ENCODE data around the gene ARHGAP11B.
"Not testable (repeated sequence)": the region's sequence is repeated elsewhere in the genome, so short reads cannot be mapped to it uniquely, and the experiment has no call there.

ARHGAP11B gene

GRCh38 chr15:30625436-30626193 lies at the start of gene ARHGAP11B:
Gene ARHGAP11B, plus strand, starts transcription at chr15:30626128.
- DNase-seq (ENCODE audit: insufficient read length, low spot score) (peak; percentile 70), FAIRE-seq (peak; percentile 74)

DNA sequence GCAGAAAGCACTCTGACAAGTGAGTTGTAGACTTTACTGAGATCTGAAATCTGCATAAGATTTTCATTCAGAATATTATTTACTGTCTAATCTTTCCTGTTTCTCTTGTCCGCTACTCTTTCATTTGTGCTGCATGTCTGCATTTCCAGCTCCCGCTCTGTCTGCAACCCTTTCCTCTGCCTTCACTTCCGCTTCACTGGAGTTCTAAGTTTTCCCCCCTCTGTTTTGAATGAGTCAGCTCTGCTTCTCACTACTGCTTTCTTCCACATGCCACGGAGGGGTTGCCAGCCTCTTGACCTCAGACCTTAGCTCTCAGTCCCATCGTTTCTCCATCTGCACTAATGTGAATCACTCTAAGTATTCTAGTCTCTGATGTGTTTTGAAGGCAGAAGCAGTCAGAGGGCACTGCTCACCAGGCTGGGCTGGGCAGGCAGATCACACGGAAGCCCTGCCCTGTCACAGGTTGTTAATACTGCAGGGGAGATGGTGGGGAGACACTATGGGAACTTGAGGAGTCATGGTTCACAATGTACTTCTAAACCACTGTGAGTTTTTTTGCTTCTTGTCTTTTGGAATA lies 46.4 kb upstream of the ARHGAP11B start:
- not testable (repeated sequence) for DNase-seq (ENCODE audit: insufficient read length, low spot score); FAIRE-seq

GRCh38 chr15:30580716-30581115 lies 45.2 kb upstream of the ARHGAP11B start:
- FAIRE-seq; DNase-seq (ENCODE audit: insufficient read length, low spot score): not testable (repeated sequence)

DNA sequence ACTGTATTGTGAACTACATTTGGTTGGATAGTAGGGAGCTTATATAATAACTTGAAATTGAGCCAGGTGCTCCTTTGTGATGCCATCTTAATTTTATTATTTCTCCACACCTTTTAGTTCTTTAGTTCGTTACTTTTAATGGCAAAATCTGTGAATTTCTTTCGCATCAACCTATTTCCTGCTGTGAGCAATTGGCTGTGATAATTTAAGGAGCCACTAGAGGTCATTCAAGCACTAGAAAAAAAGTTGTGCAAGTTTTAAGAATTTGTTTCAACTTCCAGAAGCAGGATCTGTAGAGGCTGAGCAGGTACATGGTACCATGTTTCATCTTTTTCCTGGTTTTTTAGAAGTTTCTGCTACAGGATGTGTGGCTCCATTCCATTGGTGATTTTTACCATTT lies 27.0 kb upstream of the ARHGAP11B start:
- not testable (repeated sequence) for DNase-seq (ENCODE audit: insufficient read length, low spot score); FAIRE-seq

- DNase-seq (ENCODE audit: insufficient read length, low spot score), result not testable (repeated sequence)
These were observed 22.1 kb upstream of the ARHGAP11B start, which contains the start of gene GOLGA8H for GRCh38 chr15:30603796-30604195. Gene GOLGA8H, plus strand, starts transcription at chr15:30604028. Its CDS starts 98 bp downstream, at chr15:30604126.

DNA sequence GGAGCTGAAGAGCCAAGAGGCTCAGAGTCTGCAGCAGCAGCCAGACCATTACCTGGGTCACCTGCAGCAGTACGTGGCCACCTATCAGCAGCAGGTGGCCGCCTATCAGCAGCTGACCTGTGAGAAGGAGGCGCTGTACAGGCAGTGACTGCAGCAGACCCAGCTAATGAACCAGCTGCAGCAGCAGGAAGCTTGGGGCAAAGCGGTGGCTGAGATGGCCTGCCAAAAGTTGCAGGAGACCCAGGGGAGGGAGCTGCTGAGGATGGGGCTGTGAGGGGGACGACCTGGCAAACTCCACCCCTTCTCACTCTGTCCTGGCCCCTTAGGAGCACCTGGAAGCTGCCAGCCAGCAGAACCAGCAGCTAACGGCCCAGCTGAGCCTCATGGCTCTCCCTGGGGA lies 13.7 kb upstream of the ARHGAP11B start:
- not testable (repeated sequence) for DNase-seq (ENCODE audit: insufficient read length, low spot score); FAIRE-seq

More at GRCh38 chr15:30603796-30604195, 22.1 kb upstream of the ARHGAP11B start, which contains the start of gene GOLGA8H:
- FAIRE-seq, result not testable (repeated sequence)

DNA sequence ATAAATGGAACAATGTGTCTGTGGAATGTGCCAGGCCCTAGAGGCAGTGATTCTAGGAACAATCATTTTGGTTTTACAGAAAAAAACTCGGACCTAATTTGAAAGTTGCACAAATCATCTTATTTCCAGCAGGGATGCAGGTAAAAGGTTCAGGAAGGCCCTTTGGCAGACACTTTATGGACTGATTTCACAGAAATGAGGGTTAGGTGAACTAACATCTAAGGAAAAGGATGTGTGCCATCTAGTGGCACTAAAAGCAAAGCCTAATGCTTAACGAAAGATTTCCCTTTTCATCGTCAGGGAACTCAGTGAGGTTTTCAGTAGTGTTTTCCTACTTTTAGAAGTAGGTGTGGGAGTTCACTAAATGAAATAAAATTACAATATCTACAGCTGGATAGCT lies 4.6 kb upstream of the ARHGAP11B start:
- FAIRE-seq; DNase-seq (ENCODE audit: insufficient read length, low spot score): not testable (repeated sequence)

- not testable (repeated sequence) for FAIRE-seq; DNase-seq (ENCODE audit: insufficient read length, low spot score)
These were observed 252 bp downstream of the ARHGAP11B start for GRCh38 chr15:30626194-30626565.

GRCh38 chr15:30626632-30627031 lies 704 bp downstream of the ARHGAP11B start:
- not testable (repeated sequence) for DNase-seq (ENCODE audit: insufficient read length, low spot score); FAIRE-seq

GRCh38 chr15:30650012-30650929 lies 24.3 kb downstream of the ARHGAP11B start:
- DNase-seq (ENCODE audit: insufficient read length, low spot score) (no peak), FAIRE-seq (no peak)

DNA sequence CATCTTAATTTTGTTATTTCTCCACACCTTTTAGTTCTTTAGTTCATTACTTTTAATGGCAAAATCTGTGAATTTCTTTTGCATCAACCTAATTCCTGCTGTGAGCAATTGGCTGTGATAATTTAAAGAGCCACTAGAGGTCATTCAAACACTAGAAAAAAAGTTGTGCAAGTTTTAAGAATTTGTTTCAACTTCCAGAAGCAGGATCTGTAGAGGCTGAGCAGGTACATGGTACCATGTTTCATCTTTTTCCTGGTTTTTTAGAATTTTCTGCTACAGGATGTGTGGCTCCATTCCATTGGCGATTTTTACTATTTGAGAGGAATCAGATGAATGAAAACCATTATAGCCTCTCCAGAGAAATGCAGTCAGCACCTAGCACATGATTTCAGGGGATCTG lies 35.2 kb downstream of the ARHGAP11B start:
- DNase-seq (ENCODE audit: insufficient read length, low spot score); FAIRE-seq: not testable (repeated sequence)

DNA sequence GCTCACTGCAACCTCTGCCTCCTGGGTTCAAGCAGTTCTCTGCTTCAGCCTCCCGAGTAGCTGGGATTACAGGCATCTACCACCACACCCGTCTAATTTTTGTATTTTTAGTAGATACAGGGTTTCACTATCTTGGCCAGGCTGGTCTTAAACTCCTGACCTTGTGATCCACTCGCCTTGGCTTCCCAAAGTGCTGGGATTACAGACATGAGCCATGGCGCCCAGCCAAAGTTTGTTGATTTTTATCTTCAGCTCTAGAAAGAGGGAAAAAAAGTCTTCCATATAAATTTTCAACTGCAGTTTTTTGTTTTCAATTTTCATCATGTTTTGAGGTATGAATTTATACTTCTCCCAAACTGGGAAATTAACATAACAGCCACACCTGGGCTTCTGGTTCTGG lies 43.7 kb downstream of the ARHGAP11B start:
- FAIRE-seq; DNase-seq (ENCODE audit: insufficient read length, low spot score): not testable (repeated sequence)

DNA sequence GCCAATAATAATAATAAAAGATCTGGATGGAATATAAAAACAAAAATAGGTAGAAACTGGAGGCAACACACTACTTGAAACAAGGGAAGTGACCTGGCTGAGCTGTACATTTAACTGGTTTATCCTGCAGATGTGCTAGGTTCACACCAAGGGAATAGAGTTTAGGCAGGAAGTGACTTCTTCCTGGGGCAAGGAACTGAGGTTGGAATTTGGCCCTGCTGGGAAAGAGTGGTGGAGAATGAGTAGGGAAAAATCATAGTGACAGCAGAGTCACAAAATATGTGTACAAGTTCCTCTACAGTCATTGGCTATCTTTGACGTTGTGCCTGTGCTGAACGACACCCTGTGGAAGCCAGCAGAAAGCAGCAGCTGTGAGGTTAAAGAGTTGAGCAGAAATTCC lies 44.1 kb downstream of the ARHGAP11B start:
- DNase-seq (ENCODE audit: insufficient read length, low spot score) (no peak), FAIRE-seq (peak; percentile 4)

GRCh38 chr15:30671309-30671708 lies 45.4 kb downstream of the ARHGAP11B start:
- no peak for FAIRE-seq

DNA sequence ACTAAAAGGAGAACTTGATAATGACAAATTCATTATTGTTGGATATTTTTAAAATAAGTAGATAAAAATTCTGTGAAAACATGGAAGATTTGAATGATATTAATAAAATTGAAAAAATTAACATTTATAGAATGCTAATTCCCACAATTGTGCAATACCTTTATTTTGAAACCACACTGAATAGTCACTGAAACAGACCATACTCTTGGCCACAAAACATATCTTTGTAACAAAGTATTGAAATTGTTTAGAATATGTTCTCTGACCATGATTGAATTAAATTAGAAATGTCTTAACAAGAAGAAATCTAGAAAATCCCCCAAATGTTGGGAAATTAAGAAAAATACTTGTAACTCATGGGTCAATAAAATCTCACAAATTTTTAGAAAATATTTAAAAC lies 49.2 kb downstream of the ARHGAP11B start:
- FAIRE-seq (no peak), DNase-seq (ENCODE audit: insufficient read length, low spot score) (no peak)

More at GRCh38 chr15:30671309-30671708, 45.4 kb downstream of the ARHGAP11B start:
- no peak for DNase-seq (ENCODE audit: insufficient read length, low spot score)

DNA sequence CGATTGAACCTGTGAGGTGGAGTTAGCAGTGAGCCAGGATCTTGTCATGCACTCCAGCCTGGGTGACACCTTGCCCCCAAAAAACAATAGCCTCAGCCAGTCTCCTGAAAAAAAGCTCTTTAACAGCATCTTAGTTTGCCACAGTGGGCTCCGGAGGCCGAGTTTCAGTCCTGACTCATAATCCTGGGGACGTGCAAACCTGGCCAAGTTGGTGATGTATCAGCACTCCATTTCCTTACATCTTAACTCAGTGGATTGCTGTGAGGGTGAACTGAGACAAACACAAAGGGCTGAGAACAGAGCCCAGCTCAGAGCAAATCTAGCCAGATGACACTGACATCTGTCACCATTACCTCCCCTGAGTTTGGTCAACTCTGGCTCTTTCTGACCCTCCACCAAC lies 50.0 kb downstream of the ARHGAP11B start:
- not testable (repeated sequence) for FAIRE-seq; DNase-seq (ENCODE audit: insufficient read length, low spot score)

DNA sequence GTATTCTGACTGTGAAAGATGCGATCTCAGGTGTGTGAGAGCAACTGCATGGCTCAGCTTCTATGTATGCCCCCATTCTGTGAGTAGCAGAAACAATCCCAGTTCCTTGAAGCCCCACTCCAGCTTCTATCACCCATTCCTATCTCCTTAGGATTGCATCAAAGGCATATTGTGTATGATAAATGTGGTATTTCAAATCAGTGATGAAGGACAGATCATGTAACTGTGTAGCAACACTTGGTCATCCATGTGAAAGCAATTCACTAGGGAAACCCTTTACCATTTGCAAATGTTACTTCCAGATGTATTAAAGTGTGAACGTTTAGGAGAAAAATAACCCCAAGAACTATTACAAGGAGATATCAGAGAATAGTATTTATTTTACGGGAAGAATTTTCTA lies 55.1 kb downstream of the ARHGAP11B start:
- FAIRE-seq; DNase-seq (ENCODE audit: insufficient read length, low spot score): not testable (repeated sequence)

DNA sequence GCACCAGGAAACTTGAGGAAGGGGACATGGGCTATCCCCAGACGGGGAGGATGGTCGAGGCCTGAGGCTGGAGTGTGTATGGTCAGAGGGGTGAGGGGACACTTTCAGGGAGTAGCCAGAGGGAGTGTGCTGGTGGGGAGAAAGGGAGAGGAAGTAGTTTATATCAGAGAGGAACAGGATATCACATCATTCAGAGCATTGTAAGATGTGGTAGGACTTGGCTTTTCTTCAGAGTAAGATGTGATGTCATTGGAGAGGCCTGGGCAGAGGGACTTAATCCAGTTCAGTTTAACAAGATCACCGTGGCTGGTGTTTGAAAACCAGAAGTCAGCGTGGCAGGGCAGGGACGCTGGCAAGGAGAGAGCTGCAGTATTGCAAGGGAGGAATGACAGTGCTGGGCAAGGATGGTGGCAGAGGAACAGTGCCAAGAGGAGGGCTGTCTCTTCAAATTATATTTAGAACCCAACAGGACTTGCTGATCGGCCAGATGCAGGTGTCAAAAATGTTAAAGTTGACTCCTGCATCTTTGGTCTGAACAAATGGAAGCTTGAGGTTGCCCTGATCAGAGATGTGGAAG lies 59.9 kb downstream of the ARHGAP11B start:
- not testable (repeated sequence) for FAIRE-seq; DNase-seq (ENCODE audit: insufficient read length, low spot score)

GRCh38 chr15:30686651-30687050 lies 60.7 kb downstream of the ARHGAP11B start:
- DNase-seq (ENCODE audit: insufficient read length, low spot score); FAIRE-seq: not testable (repeated sequence)
